Naive thymus-derived CD4-positive, alpha-beta T cell (primary cell): ENCODE results near the gene KLHL5. TPM values are rescaled to one million over a fixed set of nuclear protein-coding genes. Genes with fewer than 3 reads are reported as not detected.
"Not testable (repeated sequence)": the region's sequence is repeated elsewhere in the genome, so short reads cannot be mapped to it uniquely, and the experiment has no call there.

Experiments
- ATAC-seq: fragments of 150-1000 bp; cut with Tn5 transposase; 2 replicates; pipeline ENCODE4 v1.10.0; 2021; ENCODE audit warnings: mild to moderate bottlenecking, moderate library complexity
- CTCF ChIA-PET: fragments of 350-600 bp; sonication (Branson Sonifier 250); formaldehyde crosslinking; loops from one replicate; lab custom pipeline; 2021; ENCODE audit warnings: antibody characterized with exemption; lab: Charles Lee
- POLR2A ChIA-PET: fragments of 350-600 bp; sonication (Branson Sonifier 250); formaldehyde crosslinking; loops from one replicate; lab custom pipeline; 2021; ENCODE audit warnings: antibody characterized with exemption, inconsistent platforms; lab: Charles Lee
- DNase-seq, 9 donors: peaks; one replicate each; pipeline versions ENCODE4 v3.0.0 to v3.0.0-alpha.2; 2020 to 2022; ENCODE audit warnings: mixed read lengths in 1 of 9
- H3K27ac ChIP-seq: one replicate; pipeline ENCODE4 v1.7.0; 2013; ENCODE audit warnings: mild to moderate bottlenecking, low read depth, low read length, moderate library complexity
- H3K27me3 ChIP-seq, 2 donors: one replicate each; pipeline ENCODE4 v1.7.0; 2013; ENCODE audit warnings: low read length in 2 of 2, mild to moderate bottlenecking in 2 of 2, moderate library complexity in 2 of 2; ENCODE audit not compliant: control insufficient read depth in 2 of 2, insufficient read depth in 2 of 2
- H3K36me3 ChIP-seq, 3 experiments: 1 replicate in 2 of 3; 2 replicates in 1 of 3; pipeline ENCODE4 v1.7.0; 2013; ENCODE audit warnings: low read length in 3 of 3, mild to moderate bottlenecking in 3 of 3, moderate library complexity in 1 of 3; ENCODE audit not compliant: insufficient read depth in 3 of 3, control insufficient read depth in 2 of 3
- H3K4me1 ChIP-seq, 2 donors: one replicate each; pipeline ENCODE4 v1.7.0; 2013; ENCODE audit warnings: low read length in 2 of 2, mild to moderate bottlenecking in 2 of 2, moderate library complexity in 1 of 2; ENCODE audit not compliant: control insufficient read depth in 2 of 2, insufficient read depth in 2 of 2
- H3K4me3 ChIP-seq: 2 replicates; pipeline ENCODE4 v1.7.0; 2013; ENCODE audit warnings: mild to moderate bottlenecking, low read length
- H3K9me3 ChIP-seq, 3 experiments: 1 replicate in 2 of 3; 2 replicates in 1 of 3; pipeline ENCODE4 v1.7.0; 2013; ENCODE audit warnings: low read length in 3 of 3; ENCODE audit not compliant: control insufficient read depth in 2 of 3
- H3K27ac Mint-ChIP-seq, 9 donors: one replicate each; pipeline ENCODE4 v1.8.0; 2020 to 2022; ENCODE audit warnings: mixed read lengths in 9 of 9, mild to moderate bottlenecking in 8 of 9, moderate library complexity in 5 of 9, inconsistent platforms in 2 of 9
- H3K27me3 Mint-ChIP-seq, 5 donors: one replicate each; pipeline ENCODE4 v1.8.0; 2021 to 2022; ENCODE audit warnings: mixed read lengths in 5 of 5, mild to moderate bottlenecking in 1 of 5
- H3K36me3 Mint-ChIP-seq, 5 donors: one replicate each; pipeline ENCODE4 v1.8.0; 2020 to 2022; ENCODE audit warnings: mixed read lengths in 5 of 5, mild to moderate bottlenecking in 3 of 5, inconsistent platforms in 1 of 5
- H3K4me1 Mint-ChIP-seq, 7 donors: one replicate each; pipeline ENCODE4 v1.8.0; 2020 to 2022; ENCODE audit warnings: mixed read lengths in 7 of 7, mild to moderate bottlenecking in 3 of 7, inconsistent platforms in 1 of 7
- H3K4me3 Mint-ChIP-seq, 10 donors: one replicate each; pipeline ENCODE4 v1.8.0; 2020 to 2022; ENCODE audit warnings: mild to moderate bottlenecking in 10 of 10, mixed read lengths in 10 of 10, moderate library complexity in 6 of 10, inconsistent platforms in 2 of 10
- H3K9me3 Mint-ChIP-seq, 11 donors: one replicate each; pipeline ENCODE4 v1.8.0; 2020 to 2022; ENCODE audit warnings: mixed read lengths in 11 of 11, mild to moderate bottlenecking in 4 of 11, inconsistent platforms in 1 of 11, moderate library complexity in 1 of 11
- intact Hi-C, 2 donors: fragments of 100-400 bp; cut with micrococcal nuclease; formaldehyde crosslinking; loops; one replicate each; pipeline ENCODE4 v1.15.1; 2023
- polyA plus RNA-seq, 2 donors: library from polyadenylated mRNA; unstranded; fragments of 300-500 nt; fragmentation: Illumina TruSeq; gene quantifications; one replicate each; pipeline ENCODE4 v1.2.3, GENCODE V29; 2021
- total RNA-seq, 6 experiments: library from RNA in 5 of 6; stranded (reverse) in 5 of 6; gene quantifications; 1 replicate in 5 of 6; 2 replicates in 1 of 6; pipeline ENCODE4 v1.2.3 and lab custom pipeline; 2021 to 2026

Gene KLHL5
- total and polyA plus RNA-seq, 7 experiments from 2014 or later: 8.7 to 56.7 (median 25.6) TPM

DNA sequence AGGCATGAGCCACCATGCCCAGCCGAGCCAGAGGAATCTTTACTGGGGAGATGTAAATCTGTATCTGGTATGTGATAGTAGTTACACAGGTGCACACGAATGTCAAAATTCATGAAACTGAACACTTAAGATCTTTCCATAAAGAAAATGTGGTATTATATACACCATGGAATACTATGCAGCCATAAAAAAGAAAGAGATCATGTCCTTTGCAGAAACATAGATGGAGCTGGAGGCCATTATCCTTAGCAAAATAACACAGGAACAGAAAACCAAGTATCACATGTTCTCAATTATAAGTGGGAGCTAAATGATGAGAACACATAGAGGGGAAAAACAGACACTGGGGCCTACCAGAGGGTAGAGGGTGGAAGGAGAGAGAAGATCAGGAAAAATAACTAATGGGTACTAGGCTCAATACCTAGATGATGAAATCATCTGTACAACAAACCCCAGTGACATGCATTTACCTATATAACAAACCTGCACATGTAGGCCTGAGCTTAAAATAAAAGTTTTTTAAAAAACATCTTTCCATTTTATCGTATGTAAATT is 37.6 kb upstream of the KLHL5 start:
- ATAC-seq: no peak
- Mint-ChIP-seq H3K27me3 (no peaks in the 10 kb centered on the region), H3K4me1 (peaks cover 15 to 40% (median 25%) of the 10 kb centered on the region in 7 donors), H3K4me3 (no peak overlapping the region), H3K36me3 (peaks cover 4 to 53% (median 16%) of the 10 kb centered on the region in 5 donors), H3K9me3 (peaks cover 0 to 10% (median 3%) of the 10 kb centered on the region in 11 donors), H3K27ac (peak overlapping the region in 2 of 9 donors; percentile 7 to 56)
- H3K4me1 ChIP-seq: peaks cover 17 to 20% of the 10 kb centered on the region in 2 donors
- H3K36me3 ChIP-seq: no peaks in the 10 kb centered on the region
- CTCF ChIA-PET: no interaction called here
- no peak for DNase-seq
- H3K9me3 ChIP-seq: no peaks in the 10 kb centered on the region
- POLR2A ChIA-PET: interaction anchor here (0.8 to 1.6 kb wide), 2 partner anchors 20 to 476 kb away, joined by 3 to 4 read pairs; no protein-coding TSS in a partner anchor
- intact Hi-C loops: no loop called here
- H3K27ac ChIP-seq: no peak overlapping the region
- H3K4me3 ChIP-seq: no peak overlapping the region
- H3K27me3 ChIP-seq: no peaks in the 10 kb centered on the region

DNA sequence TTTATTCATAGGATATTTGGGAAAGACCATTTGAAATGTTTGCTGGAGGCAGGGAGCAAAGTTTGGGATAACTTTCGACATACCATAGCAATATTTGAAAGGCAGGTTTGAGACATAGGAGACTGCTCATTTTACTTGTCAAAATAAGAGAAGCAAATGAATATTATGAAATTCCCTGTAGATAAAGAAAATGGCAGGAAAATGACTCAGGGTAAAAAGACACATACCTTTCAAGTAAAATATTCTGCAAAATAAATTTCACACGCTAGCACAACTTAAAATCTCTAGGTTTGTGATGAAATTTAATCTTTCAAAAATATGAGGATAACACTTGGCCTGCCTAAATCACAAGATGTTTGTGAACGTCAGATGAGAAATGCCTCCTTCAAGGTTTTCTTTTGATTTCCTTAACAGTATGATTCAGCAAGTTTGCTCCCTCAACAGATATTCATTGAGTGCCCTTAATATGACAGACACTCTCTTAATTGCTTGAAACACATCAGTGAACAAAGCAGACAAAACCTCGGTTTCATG is 36.4 kb upstream of the KLHL5 start:
- POLR2A ChIA-PET: no interaction called here
- no peak overlapping the region for H3K4me3 ChIP-seq
- H3K4me1 ChIP-seq: peaks cover 24 to 28% of the 10 kb centered on the region in 2 donors
- no peaks in the 10 kb centered on the region for H3K27me3 ChIP-seq
- no peak for ATAC-seq
- intact Hi-C loops: no loop called here
- Mint-ChIP-seq H3K27ac (peak overlapping the region in 4 of 9 donors; percentile 4 to 38 (median 28)), H3K9me3 (peaks cover 0 to 10% (median 2%) of the 10 kb centered on the region in 11 donors), H3K4me1 (peaks cover 21 to 43% (median 30%) of the 10 kb centered on the region in 7 donors), H3K27me3 (no peaks in the 10 kb centered on the region), H3K36me3 (peaks cover 4 to 47% (median 16%) of the 10 kb centered on the region in 5 donors), H3K4me3 (peak overlapping the region in 1 of 10 donors; percentile 6)
- no peak for DNase-seq
- no peak overlapping the region for H3K27ac ChIP-seq
- CTCF ChIA-PET: no interaction called here
- H3K9me3 ChIP-seq: no peaks in the 10 kb centered on the region
- H3K36me3 ChIP-seq: no peaks in the 10 kb centered on the region

DNA sequence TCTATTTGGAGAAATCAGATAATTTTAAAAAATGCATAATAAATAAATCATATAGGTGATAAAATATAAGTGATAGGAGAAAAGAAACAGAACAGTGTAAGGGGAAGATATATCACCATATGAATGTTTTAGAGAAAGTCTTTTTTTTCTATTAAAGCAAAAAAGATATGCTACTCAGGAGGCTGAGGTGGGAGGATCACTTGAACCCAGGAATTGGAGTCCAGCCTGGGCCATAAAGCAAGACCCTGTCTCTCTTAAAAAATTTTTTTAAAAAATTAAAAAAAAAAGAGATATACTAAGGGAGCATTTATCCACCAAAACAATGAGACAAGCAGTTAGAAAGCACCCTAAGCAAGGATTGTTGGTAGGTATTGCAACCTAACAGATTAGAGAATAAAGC is 35.9 kb upstream of the KLHL5 start:
- intact Hi-C loops: no loop called here
- H3K4me1 ChIP-seq: peaks cover 24 to 32% of the 10 kb centered on the region in 2 donors
- Mint-ChIP-seq H3K9me3 (peaks cover 0 to 10% (median 2%) of the 10 kb centered on the region in 11 donors), H3K27ac (peak overlapping the region in 3 of 9 donors; percentile 14 to 38 (median 34)), H3K27me3 (no peaks in the 10 kb centered on the region), H3K36me3 (peaks cover 4 to 44% (median 16%) of the 10 kb centered on the region in 5 donors), H3K4me3 (no peak overlapping the region), H3K4me1 (peaks cover 21 to 43% (median 30%) of the 10 kb centered on the region in 7 donors)
- H3K27ac ChIP-seq: no peak overlapping the region
- no peak overlapping the region for H3K4me3 ChIP-seq
- POLR2A ChIA-PET: no interaction called here
- ATAC-seq (no peak), DNase-seq (no peak)
- CTCF ChIA-PET: no interaction called here
- no peaks in the 10 kb centered on the region for H3K36me3 ChIP-seq
- H3K27me3 ChIP-seq: no peaks in the 10 kb centered on the region
- no peaks in the 10 kb centered on the region for H3K9me3 ChIP-seq

DNA sequence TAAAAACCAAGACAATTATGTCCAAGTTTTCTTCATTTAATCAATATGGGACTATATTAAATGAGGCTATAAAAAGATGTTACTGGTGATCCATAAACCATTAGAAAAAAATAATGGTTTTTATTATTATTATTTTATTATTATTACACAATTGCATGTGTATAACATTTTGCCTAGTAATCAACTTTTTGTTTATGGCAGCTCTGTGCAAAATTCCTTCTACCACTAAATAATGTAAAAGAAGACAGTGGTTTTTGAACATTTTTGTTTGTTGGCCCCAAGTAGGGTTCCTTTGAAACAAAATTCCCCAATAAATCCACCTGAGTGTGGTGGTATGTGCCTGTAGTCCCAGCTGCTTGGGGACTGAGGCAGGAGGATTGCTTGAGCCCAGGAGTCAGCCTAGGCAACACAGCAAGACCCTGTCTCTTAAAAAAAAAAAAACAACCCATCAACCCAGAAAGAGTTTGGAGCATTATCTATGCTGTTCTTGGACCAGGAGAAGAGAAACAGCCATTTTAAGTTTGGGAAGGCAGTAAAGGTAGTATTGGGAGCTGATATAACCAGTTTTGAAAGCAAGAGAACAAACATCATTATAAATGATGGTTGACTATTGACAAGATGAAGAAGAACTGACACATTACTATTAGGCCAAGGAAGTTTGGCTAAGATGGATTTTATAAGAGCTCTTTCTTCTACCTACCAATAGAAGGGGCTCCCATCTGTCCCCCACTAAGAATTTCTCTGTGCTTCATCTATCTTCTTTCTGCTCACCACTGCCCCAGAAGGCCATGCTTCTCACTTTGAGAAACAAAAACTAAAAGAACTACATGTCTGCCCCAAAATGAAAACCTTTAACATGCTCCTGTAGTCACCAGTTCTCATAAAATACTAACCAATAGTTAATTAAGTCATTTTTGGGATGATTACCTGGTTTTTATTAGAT is 32.0 kb upstream of the KLHL5 start:
- H3K9me3 ChIP-seq: no peaks in the 10 kb centered on the region
- H3K36me3 ChIP-seq: no peaks in the 10 kb centered on the region
- intact Hi-C loops: loop anchor here in 1 of 2 donors (5.0 kb wide), 6 partner anchors 43 to 607 kb away; partner anchors contain the start of genes KLF3, LIAS, RPL9 and SMIM14
- Mint-ChIP-seq H3K4me1 (peaks cover 16 to 70% (median 50%) of the 10 kb centered on the region in 7 donors), H3K4me3 (peak overlapping the region; percentile 65 to 89 (median 78)), H3K9me3 (no peaks in the 10 kb centered on the region), H3K36me3 (peaks cover 0 to 18% (median 0%) of the 10 kb centered on the region in 5 donors), H3K27me3 (no peaks in the 10 kb centered on the region), H3K27ac (peak overlapping the region; percentile 9 to 80 (median 57))
- H3K27ac ChIP-seq: peak overlapping the region; percentile 55
- no peaks in the 10 kb centered on the region for H3K27me3 ChIP-seq
- POLR2A ChIA-PET: interaction anchor here (0.6 to 7.0 kb wide), 3 partner anchors 15 to 723 kb away, joined by 3 to 76 read pairs (median 5); no protein-coding TSS in a partner anchor
- peaks cover 33 to 49% of the 10 kb centered on the region in 2 donors for H3K4me1 ChIP-seq
- peak overlapping the region; percentile 61 for H3K4me3 ChIP-seq
- ATAC-seq: peak; percentile 30
- DNase-seq: peak in 3 of 9 donors; percentile 19 to 30 (median 23)
- CTCF ChIA-PET: interaction anchor here (0.5 to 1.0 kb wide), 5 partner anchors 14 to 124 kb away, joined by 3 read pairs; no protein-coding TSS in a partner anchor

DNA sequence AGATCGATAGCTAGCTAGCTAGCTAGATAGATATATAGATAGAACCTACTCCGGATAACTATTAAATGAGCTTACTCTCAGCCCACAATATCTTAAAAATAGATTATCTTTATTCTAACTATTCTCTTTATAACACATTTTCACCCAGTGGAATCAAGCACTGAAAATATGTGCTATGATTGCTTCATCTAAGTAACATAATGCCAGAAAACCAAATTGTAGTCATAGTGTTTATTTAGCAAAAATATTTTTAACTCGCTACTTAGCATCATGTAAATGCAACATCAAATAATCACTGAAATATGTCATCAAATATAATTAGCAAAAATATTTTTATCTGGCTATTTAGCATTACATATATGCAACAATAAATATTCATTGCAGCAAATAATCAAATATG is 31.3 kb upstream of the KLHL5 start:
- Mint-ChIP-seq H3K27ac (peak overlapping the region; percentile 19 to 93 (median 60)), H3K4me3 (peak overlapping the region; percentile 65 to 89 (median 79)), H3K9me3 (no peaks in the 10 kb centered on the region), H3K36me3 (peaks cover 0 to 13% (median 0%) of the 10 kb centered on the region in 5 donors), H3K4me1 (peaks cover 16 to 69% (median 49%) of the 10 kb centered on the region in 7 donors), H3K27me3 (no peaks in the 10 kb centered on the region)
- ATAC-seq (no peak), DNase-seq (no peak)
- Histone ChIP-seq H3K4me1 (peaks cover 33 to 49% of the 10 kb centered on the region in 2 donors), H3K36me3 (no peaks in the 10 kb centered on the region), H3K4me3 (peak overlapping the region; percentile 61), H3K9me3 (no peaks in the 10 kb centered on the region), H3K27me3 (no peaks in the 10 kb centered on the region), H3K27ac (peak overlapping the region; percentile 55)
- POLR2A ChIA-PET: interaction anchor here (0.7 to 7.0 kb wide), 2 partner anchors 14 to 39 kb away, joined by 3 to 76 read pairs; no protein-coding TSS in a partner anchor
- intact Hi-C loops: loop anchor here in 1 of 2 donors (5.0 kb wide), 6 partner anchors 43 to 607 kb away; partner anchors contain the start of genes KLF3, LIAS, RPL9 and SMIM14
- CTCF ChIA-PET: interaction anchor here (0.5 to 1.0 kb wide), 3 partner anchors 13 to 124 kb away, joined by 3 read pairs; no protein-coding TSS in a partner anchor

DNA sequence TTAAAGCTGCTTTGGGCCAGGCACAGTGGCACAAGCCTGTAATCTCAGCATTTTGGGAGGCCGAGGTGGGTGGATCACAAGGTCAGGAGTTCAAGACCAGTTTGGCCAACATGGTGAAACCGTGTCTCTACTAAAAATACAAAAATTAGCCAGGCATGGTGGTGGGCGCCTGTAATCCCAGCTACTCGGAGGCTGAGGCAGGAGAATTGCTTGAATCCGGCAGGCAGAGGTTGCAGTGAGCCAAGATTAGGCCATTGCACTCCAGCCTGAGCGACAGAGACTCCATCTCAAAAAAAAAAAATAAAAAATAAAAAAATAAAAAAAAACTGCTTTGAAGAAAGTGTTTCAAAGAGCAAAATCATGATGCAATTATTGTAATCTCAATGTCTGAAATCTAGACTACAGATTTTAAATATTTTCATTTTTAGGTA is 30.4 kb upstream of the KLHL5 start:
- DNase-seq, H3K9me3 ChIP-seq, ATAC-seq, H3K36me3 Mint-ChIP-seq, CTCF ChIA-PET, H3K36me3 ChIP-seq, H3K27me3 ChIP-seq, H3K27me3 Mint-ChIP-seq, H3K9me3 Mint-ChIP-seq: not testable (repeated sequence)
- intact Hi-C loops: loop anchor here (1.0 to 5.0 kb wide), 12 partner anchors 13 to 606 kb away; partner anchors contain the start of genes KLF3 (in 1 of the 2), LIAS (in 1 of the 2), RPL9 (in 1 of the 2) and SMIM14 (in 1 of the 2)
- H3K4me1 ChIP-seq: peaks cover 33 to 49% of the 10 kb centered on the region in 2 donors
- POLR2A ChIA-PET: interaction anchor here (0.6 to 7.0 kb wide), 2 partner anchors 14 to 646 kb away, joined by 4 to 76 read pairs; no protein-coding TSS in a partner anchor
- Mint-ChIP-seq H3K27ac (peak overlapping the region; percentile 19 to 93 (median 87)), H3K4me1 (peaks cover 16 to 60% (median 48%) of the 10 kb centered on the region in 7 donors), H3K4me3 (peak overlapping the region; percentile 65 to 89 (median 82))
- H3K27ac ChIP-seq: peak overlapping the region; percentile 55
- peak overlapping the region; percentile 61 for H3K4me3 ChIP-seq
